Measurements from ENCODE around the gene PHB1.

PHB1 gene

DNA sequence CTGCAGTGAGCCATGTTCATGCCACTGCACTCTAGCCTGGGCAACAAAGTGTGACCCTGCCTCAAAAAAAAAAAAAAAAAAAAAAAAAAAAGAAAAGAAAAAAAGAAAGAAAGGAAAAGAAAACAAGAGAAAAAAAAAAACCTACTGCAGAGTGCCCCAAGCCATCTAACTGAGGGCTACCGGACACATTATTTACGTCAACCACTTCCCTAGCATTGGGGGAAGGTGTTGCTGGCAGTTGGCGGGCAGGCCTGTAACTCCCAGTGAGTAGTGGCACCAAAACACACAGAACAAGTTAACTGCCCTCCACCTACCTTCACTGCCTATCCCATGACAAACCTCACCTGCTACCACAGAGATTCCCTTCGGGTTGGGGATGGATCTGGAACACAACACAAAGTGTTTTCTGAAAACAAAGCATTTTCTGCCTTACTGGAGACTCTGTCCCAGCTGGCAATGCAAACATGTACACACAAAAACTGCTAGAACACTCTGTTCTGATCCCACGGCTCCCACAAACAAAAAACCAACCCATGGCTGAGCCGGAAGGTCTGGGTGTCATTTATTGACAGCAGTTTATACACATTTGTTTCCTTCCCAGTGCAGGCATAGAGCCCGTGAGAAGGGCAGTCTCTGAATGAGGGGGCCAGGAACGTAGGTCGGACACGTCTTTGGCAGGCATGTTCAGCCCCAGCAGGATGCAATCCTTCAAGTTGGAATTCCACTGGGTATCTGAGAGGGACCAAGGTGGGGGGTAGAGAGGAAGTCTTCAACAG, 11.0 kb downstream of the PHB1 start:
- H3K4me3 ChIP-seq (ENCODE audit: low read depth, low read length): no peak overlapping the region

DNA sequence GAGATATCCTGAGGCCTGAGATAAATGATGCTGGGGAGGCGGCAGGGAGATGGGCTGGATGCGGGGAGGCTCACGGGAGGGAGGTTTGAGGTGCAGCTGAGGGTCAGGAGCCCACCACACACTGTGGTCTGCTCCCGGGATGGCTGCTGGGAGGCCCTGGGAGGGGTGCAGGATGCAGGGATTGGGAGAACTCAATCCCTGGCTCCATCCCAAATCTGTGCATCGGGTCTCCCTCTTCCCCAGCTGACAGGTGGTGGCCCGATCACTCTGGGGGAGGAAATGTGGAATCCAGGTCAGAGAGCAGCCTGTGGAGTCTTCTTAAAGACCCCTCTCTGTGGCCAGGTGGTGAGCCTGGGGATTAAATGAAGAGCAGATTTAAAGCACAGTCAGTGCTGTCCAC, 12.0 kb downstream of the PHB1 start:
- TF ChIP-seq, protein P1, sequence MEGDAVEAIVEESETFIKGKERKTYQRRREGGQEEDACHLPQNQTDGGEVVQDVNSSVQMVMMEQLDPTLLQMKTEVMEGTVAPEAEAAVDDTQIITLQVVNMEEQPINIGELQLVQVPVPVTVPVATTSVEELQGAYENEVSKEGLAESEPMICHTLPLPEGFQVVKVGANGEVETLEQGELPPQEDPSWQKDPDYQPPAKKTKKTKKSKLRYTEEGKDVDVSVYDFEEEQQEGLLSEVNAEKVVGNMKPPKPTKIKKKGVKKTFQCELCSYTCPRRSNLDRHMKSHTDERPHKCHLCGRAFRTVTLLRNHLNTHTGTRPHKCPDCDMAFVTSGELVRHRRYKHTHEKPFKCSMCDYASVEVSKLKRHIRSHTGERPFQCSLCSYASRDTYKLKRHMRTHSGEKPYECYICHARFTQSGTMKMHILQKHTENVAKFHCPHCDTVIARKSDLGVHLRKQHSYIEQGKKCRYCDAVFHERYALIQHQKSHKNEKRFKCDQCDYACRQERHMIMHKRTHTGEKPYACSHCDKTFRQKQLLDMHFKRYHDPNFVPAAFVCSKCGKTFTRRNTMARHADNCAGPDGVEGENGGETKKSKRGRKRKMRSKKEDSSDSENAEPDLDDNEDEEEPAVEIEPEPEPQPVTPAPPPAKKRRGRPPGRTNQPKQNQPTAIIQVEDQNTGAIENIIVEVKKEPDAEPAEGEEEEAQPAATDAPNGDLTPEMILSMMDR (IDR thresholded peaks at IDR 0.05; ENCODE audit: borderline replicate concordance, insufficient read depth, low read depth, low read length): no peak

More for the DNA sequence above, 11.0 kb downstream of the PHB1 start:
- TF ChIP-seq, protein P1 (IDR thresholded peaks at IDR 0.05; ENCODE audit: borderline replicate concordance, insufficient read depth, low read depth, low read length): no peak

GRCh38 chr17:49401971-49402611, 12.6 kb downstream of the PHB1 start:
- TF ChIP-seq, protein P1 (IDR thresholded peaks at IDR 0.05; ENCODE audit: borderline replicate concordance, insufficient read depth, low read depth, low read length): no peak

More for the DNA sequence above, 12.0 kb downstream of the PHB1 start:
- H3K4me3 ChIP-seq (ENCODE audit: low read depth, low read length): no peak overlapping the region

DNA sequence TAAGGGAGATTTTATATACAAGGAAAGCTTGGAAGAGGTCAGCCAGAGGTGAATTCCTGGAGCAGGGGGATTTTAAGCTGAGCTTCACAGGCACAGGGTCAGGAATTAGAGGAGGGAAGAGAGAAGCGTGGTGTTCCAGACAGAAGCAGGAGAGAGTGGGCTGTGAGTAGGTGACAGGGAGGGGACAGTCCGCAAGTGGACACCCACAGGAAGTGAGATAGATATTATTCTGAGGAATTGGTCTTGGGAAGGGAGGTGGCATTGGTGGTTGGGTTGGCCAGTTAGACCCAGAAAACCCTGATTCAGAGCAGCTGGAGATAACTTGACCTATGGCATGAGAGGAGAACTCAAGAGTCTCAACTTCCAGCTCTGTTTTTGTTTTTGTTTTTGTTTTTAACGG, 14.7 kb downstream of the PHB1 start:
- no peak overlapping the region for H3K4me3 ChIP-seq (ENCODE audit: low read depth, low read length)
- TF ChIP-seq, protein P1 (IDR thresholded peaks at IDR 0.05; ENCODE audit: borderline replicate concordance, insufficient read depth, low read depth, low read length): no peak

More at GRCh38 chr17:49401971-49402611, 12.6 kb downstream of the PHB1 start:
- H3K4me3 ChIP-seq (ENCODE audit: low read depth, low read length): no peak overlapping the region

- TF ChIP-seq, protein P1 (IDR thresholded peaks at IDR 0.05; ENCODE audit: borderline replicate concordance, insufficient read depth, low read depth, low read length): no peak
- no peak overlapping the region for H3K4me3 ChIP-seq (ENCODE audit: low read depth, low read length)
Observed at GRCh38 chr17:49397586-49397985, 17.1 kb downstream of the PHB1 start.

DNA sequence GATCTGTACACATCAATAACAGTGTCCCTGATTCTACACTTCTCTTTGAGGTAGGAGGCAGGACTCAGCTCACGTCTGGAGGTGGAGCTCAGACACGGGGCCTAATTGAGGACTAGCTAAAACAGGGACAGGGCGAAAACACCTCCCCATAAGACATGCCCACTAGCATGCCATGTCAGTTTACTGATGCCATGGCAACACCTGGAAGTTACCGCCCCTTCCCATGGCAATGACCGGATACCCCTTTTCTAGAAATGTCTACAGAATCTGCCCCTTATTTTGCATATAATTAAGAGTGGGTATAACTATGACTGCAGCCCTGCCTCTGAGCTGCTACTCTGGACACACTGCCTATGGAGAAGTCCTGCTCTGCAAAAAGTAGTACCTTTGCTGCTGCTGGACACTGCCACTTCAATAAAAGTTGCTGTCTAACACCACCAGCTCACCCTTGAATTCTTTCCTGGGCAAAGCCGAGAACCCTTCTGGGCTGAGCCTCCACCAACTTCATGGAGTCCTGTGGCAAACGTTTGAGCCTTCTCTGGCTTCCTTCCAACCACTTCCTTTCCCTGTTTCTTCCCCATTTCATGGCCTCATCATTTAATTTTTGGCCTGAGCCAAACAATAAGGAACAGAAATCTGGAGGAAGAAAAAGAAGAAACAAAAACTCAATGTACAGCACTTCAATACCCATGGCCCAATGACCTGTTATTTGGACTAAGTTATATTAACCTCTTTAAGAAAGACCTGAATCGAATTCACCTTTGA, 21.0 kb downstream of the PHB1 start:
- TF ChIP-seq, protein P1 (IDR thresholded peaks at IDR 0.05; ENCODE audit: borderline replicate concordance, insufficient read depth, low read depth, low read length): no peak
- H3K4me3 ChIP-seq (ENCODE audit: low read depth, low read length): no peak overlapping the region

Data from GM12875 (cell line).